DMS153 treated with DMSO at 0.1 percent for 48 hours (cell line): ENCODE data around the gene CHMP6.

Source experiments
- DNase-seq: peaks from one replicate; lab custom pipeline; 2025; ENCODE audit not compliant: unreplicated experiment; lab: John Stamatoyannopoulos, UW

The CHMP6 gene

GRCh38 chr17:80992077-80992947 lies 671 bp downstream of the CHMP6 start:
- no peak for DNase-seq

- no peak for DNase-seq
Measured at GRCh38 chr17:80992948-80993624, 1.4 kb downstream of the CHMP6 start.

- DNase-seq = no peak
Measured at GRCh38 chr17:80995131-80995530, 3.5 kb downstream of the CHMP6 start.

GRCh38 chr17:80996422-80997305 lies 5.0 kb downstream of the CHMP6 start:
- no peak for DNase-seq

- DNase-seq = no peak
Measured at GRCh38 chr17:80997424-80998117, 5.9 kb downstream of the CHMP6 start.

GRCh38 chr17:80998118-80998747 lies 6.6 kb downstream of the CHMP6 start:
- no peak for DNase-seq

- no peak for DNase-seq
Measured at GRCh38 chr17:80998748-80999535, 7.3 kb downstream of the CHMP6 start.

- DNase-seq = no peak
Measured at GRCh38 chr17:80999536-81000333, 8.1 kb downstream of the CHMP6 start.

- no peak for DNase-seq
Measured at GRCh38 chr17:81000334-81000630, 8.6 kb downstream of the CHMP6 start.

- DNase-seq = no peak
Measured at GRCh38 chr17:81000631-81001357, 9.2 kb downstream of the CHMP6 start.

GRCh38 chr17:81002013-81002384 lies 10.4 kb downstream of the CHMP6 start:
- DNase-seq = no peak

GRCh38 chr17:81002409-81003361 lies 11.0 kb downstream of the CHMP6 start:
- peak; percentile 73 for DNase-seq

GRCh38 chr17:81003711-81004475 lies 12.3 kb downstream of the CHMP6 start:
- no peak for DNase-seq

- no peak for DNase-seq
Measured at GRCh38 chr17:81006891-81007290, 15.2 kb downstream of the CHMP6 start.

GRCh38 chr17:81008140-81008539 lies 16.5 kb downstream of the CHMP6 start:
- DNase-seq = no peak

- no peak for DNase-seq
Measured at GRCh38 chr17:81009136-81009535, 17.5 kb downstream of the CHMP6 start.
